Heart left ventricle (tissue), 13 donors: ENCODE data around the gene MAST3.

ENCODE experiments used
- CTCF ChIP-seq, 12 donors: fragments of 200-600 bp; sonication (generic) in 4 of 12; IDR thresholded peaks; one replicate each; pipeline versions ENCODE4 v1.5.0 to v1.8.0; 2018 to 2022; ENCODE audit warnings: antibody characterized with exemption in 12 of 12, mild to moderate bottlenecking in 5 of 12
- POLR2A ChIP-seq, 2 donors: fragments of 450-650 bp; IDR thresholded peaks; one replicate each; pipeline ENCODE4 v1.6.1; 2017; ENCODE audit warnings: antibody characterized with exemption in 2 of 2, mild to moderate bottlenecking in 2 of 2, moderate library complexity in 2 of 2
- donor health status: ischemic (EF 13 %, LVEDD 7.1; RV severe dilation, severe dysfunction).
- donor health status: DM: no; HTN: yes; CAD: no.
- donor health status: DM: no; HTN: no; CAD: no.
- donor health status: ischemic (EF 25% LVEDD 6.9; RV normal size, moderate dysfunction).
- donor health status: ischemic (EF 25% LVEDD 5.7; RV mildly dilated, moderate dysfunction).
- donor health status: ischemic (EF 35%, LVEDD 5.7; RV mildly dilated, moderate dysfunction).
- donor health status: nonischemic (EF 11% LVEDD 7.7; RV severe dilation, severe dysfunction).
- donor health status: DM: yes; HTN: yes; CAD: no.
- donor health status: PGD.
- donor health status: ischemic (EF 29% LVEDD 5.4; RV normal size, mild dysfunction).
- donor health status: nonischemic (EF 23%, LVEDD 6.1; RV moderate dilation, normal function).

DNA sequence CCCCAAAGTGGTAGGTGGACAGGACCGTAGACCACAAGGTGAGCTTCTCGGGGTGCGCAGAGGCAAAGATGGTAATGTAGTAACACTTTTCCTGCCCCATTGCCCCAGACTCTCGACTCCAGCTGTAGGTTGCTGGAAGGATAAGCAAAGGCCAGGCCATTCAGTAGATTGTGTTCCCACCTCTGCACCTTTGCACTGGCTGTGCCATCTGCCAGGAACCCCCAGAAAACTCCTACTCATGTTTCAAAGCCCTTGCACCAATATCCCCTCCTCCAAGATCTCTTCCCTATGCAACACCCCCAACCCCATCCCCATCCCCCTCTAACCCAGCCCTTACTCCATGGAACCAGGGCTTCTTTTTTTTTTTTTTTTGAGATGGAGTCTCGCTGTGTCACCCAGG is 29.2 kb upstream of the MAST3 start:
- TF ChIP-seq CTCF (IDR thresholded peaks at IDR 0.05) (no peak), POLR2A (IDR thresholded peaks at IDR 0.05) (no peak)
